GM10266 (cell line): ENCODE measurements around the gene SNRNP200.
"Not testable (repeated sequence)": the region's sequence is repeated elsewhere in the genome, so short reads cannot be mapped to it uniquely, and the experiment has no call there.

Experiments
- DNase-seq: peaks from one replicate; pipeline ENCODE4 v3.0.0; 2012; ENCODE audit errors: extremely low spot score
- CTCF ChIP-seq: IDR thresholded peaks from 2 replicates; pipeline ENCODE4 v1.5.1; 2012; ENCODE audit warnings: mild to moderate bottlenecking, low read depth; ENCODE audit not compliant: control insufficient read depth, insufficient read depth; ENCODE audit errors: missing control alignments

SNRNP200 gene

GRCh38 chr2:96305979-96306308 lies 598 bp upstream of the SNRNP200 start:
- no peak for DNase-seq
- no peak for TF ChIP-seq CTCF

GRCh38 chr2:96304606-96305005 lies 740 bp downstream of the SNRNP200 start:
- DNase-seq, result no peak
- no peak for TF ChIP-seq CTCF

GRCh38 chr2:96301865-96302264 lies 3.5 kb downstream of the SNRNP200 start:
- no peak for TF ChIP-seq CTCF
- DNase-seq, result no peak

GRCh38 chr2:96296925-96297324 lies 8.4 kb downstream of the SNRNP200 start:
- DNase-seq, result no peak
- no peak for TF ChIP-seq CTCF

GRCh38 chr2:96294271-96294670 lies 11.1 kb downstream of the SNRNP200 start:
- not testable (repeated sequence) for DNase-seq

GRCh38 chr2:96291751-96292150 lies 13.6 kb downstream of the SNRNP200 start:
- no peak for DNase-seq
- no peak for TF ChIP-seq CTCF

- no peak for DNase-seq
- no peak for TF ChIP-seq CTCF
Observed at GRCh38 chr2:96287273-96287856, 18.0 kb downstream of the SNRNP200 start.
